Ishikawa (cell line): ENCODE results near the gene IL36G.
A peak's percentile ranks its signal among the peaks of the same experiment; 100 is the strongest.

Experiments
- CEBPB ChIP-seq: IDR thresholded peaks from 2 replicates; pipeline ENCODE4 v1.6.1; 2012
- CREB1 ChIP-seq: IDR thresholded peaks from 2 replicates; pipeline ENCODE4 v1.6.1; 2012; ENCODE audit warnings: low read depth
- EGR1 ChIP-seq: IDR thresholded peaks from 2 replicates; pipeline ENCODE4 v1.6.1; 2012
- FOXM1 ChIP-seq: IDR thresholded peaks from 2 replicates; pipeline ENCODE4 v1.6.1; 2012; ENCODE audit warnings: low read depth, borderline replicate concordance
- MAX ChIP-seq: IDR thresholded peaks from 2 replicates; pipeline ENCODE4 v1.6.1; 2012
- RAD21 ChIP-seq: IDR thresholded peaks from 2 replicates; pipeline ENCODE4 v1.6.1; 2012; ENCODE audit warnings: low read depth
- REST ChIP-seq: IDR thresholded peaks from 2 replicates; pipeline ENCODE4 v1.6.1; 2012; ENCODE audit warnings: low read depth, mild to moderate bottlenecking
- TAF1 ChIP-seq: IDR thresholded peaks from 2 replicates; pipeline ENCODE4 v1.6.1; 2012; ENCODE audit warnings: low read depth, mild to moderate bottlenecking
- TCF12 ChIP-seq: IDR thresholded peaks from 2 replicates; pipeline ENCODE4 v1.6.1; 2012; ENCODE audit warnings: low read depth
- USF1 ChIP-seq: IDR thresholded peaks from 2 replicates; pipeline ENCODE4 v1.6.1; 2012
- YY1 ChIP-seq: IDR thresholded peaks from 2 replicates; pipeline ENCODE4 v1.6.1; 2012; ENCODE audit warnings: low read depth
- ZBTB7A ChIP-seq: IDR thresholded peaks from 2 replicates; pipeline ENCODE4 v1.6.1; 2012; ENCODE audit warnings: low read depth

Gene IL36G

GRCh38 chr2:112977559-112978056 lies at the start of gene IL36G:
IL36G (plus strand) TSS chr2:112978006; CDS start chr2:112978639, 633 bp downstream.
- no peak for TF ChIP-seq YY1
- TF ChIP-seq REST, result no peak
- no peak for TF ChIP-seq CREB1
- no peak for TF ChIP-seq FOXM1
- TF ChIP-seq MAX, result no peak
- no peak for TF ChIP-seq TCF12
- no peak for TF ChIP-seq RAD21

- TF ChIP-seq REST, result no peak
- no peak for TF ChIP-seq CEBPB
- TF ChIP-seq FOXM1, result no peak
- no peak for TF ChIP-seq ZBTB7A
- TF ChIP-seq TCF12, result no peak
- no peak for TF ChIP-seq MAX
- TF ChIP-seq TAF1, result no peak
- no peak for TF ChIP-seq USF1
- TF ChIP-seq RAD21, result no peak
- no peak for TF ChIP-seq EGR1
- no peak for TF ChIP-seq CREB1
Observed at GRCh38 chr2:112933261-112933660, 44.5 kb upstream of the IL36G start.

- TF ChIP-seq USF1 (no peak), RAD21 (no peak), FOXM1 (no peak), REST (no peak)
Observed at GRCh38 chr2:112936927-112937232, 40.9 kb upstream of the IL36G start.

GRCh38 chr2:112938904-112939303 lies 38.9 kb upstream of the IL36G start:
- TF ChIP-seq RAD21 (no peak), USF1 (0 out of 2 replicates have a peak, but pooled peaks have one; percentile 28)

- no peak for TF ChIP-seq TCF12
- no peak for TF ChIP-seq REST
- no peak for TF ChIP-seq EGR1
- no peak for TF ChIP-seq CEBPB
Observed at GRCh38 chr2:112939425-112939824, 38.4 kb upstream of the IL36G start.
